Measurements from ENCODE around the gene SPATS2. TPM values are rescaled to one million over a fixed set of nuclear protein-coding genes. Genes with fewer than 3 reads are reported as not detected.

Gene SPATS2
- total and polyA plus RNA-seq, 2 donors (not counting 3 experiments of a cell fraction or from before 2014, with no cell fraction given): 55.8 to 66.5 TPM

DNA sequence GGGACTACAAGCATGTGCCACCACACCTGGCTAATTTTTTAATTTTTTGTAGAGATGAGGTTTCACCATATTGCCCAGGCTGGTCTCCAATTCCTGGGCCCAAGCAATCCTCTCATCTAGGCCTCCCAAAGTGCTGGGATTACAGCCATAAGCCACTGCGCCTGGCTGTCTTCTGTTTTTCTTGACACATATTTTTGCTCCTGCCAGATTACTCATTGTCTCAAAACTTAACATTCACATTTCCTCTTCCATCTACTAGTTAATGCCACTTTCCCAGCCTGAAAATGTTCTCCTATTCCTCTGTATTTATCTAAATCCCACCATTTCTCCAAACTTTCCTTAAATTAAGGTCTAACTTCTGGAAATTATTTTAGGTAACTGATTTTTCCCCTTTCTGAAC lies 135.3 kb downstream of the SPATS2 start:
- H3K4me1 ChIP-seq (ENCODE audit: control insufficient read depth, extremely low read depth, insufficient read depth, low read length): peaks cover 62% of the 10 kb centered on the region
- H3K9me3 ChIP-seq (replicated peaks; ENCODE audit: control insufficient read depth, insufficient read depth, low read length): no peaks in the 10 kb centered on the region
- dilution Hi-C loops (cut with MboI; ENCODE audit: extremely low pct_ligation_motif_present, low sequenced_read_pairs): loop anchor here (25.0 kb wide), 1 partner anchor 140 kb away; the partner anchor contains the start of gene SPATS2
- H3K9ac ChIP-seq (replicated peaks; ENCODE audit: extremely low read depth, insufficient read depth, low read length): peak overlapping the region; percentile 71
- intact Hi-C loops (cut with micrococcal nuclease): no loop called here
- H2AFZ ChIP-seq (ENCODE audit: low read depth, low read length): no peak overlapping the region
- H3K27ac ChIP-seq (ENCODE audit: insufficient read depth, low read depth, low read length): peak overlapping the region; percentile 86
- H3K36me3 ChIP-seq (ENCODE audit: control insufficient read depth in 2 of 2, extremely low read depth in 1 of 2, insufficient read depth in 2 of 2, low read length in 2 of 2): peaks cover 4 to 6% of the 10 kb centered on the region in 2 experiments
- BruUV-seq (replicated peaks): no TSS peak
- H3K4me2 ChIP-seq (ENCODE audit: insufficient read depth, low read length): peak overlapping the region; percentile 54
- no peaks in the 10 kb centered on the region for H3K27me3 ChIP-seq (ENCODE audit: control insufficient read depth in 2 of 2, insufficient read depth in 2 of 2, low read length in 2 of 2)
- H3K4me3 ChIP-seq (replicated peaks in 1 of 3; ENCODE audit: insufficient read depth in 1 of 3, low read depth in 1 of 3, low read length in 3 of 3): no peak overlapping the region
- FAIRE-seq (peak; percentile 26), DNase-seq (ENCODE audit: low read depth, low spot score) (peak; percentile 56)
- H3K79me2 ChIP-seq (ENCODE audit: control insufficient read depth, insufficient read depth, low read length): peaks cover 5% of the 10 kb centered on the region
- TF ChIP-seq FOS (IDR thresholded peaks at IDR 0.05; ENCODE audit: borderline replicate concordance, insufficient read depth, low read length): peak; percentile 47
- TF ChIP-seq POLR2A (IDR thresholded peaks at IDR 0.05; ENCODE audit: low read depth, low read length): no peak
- POLR2A ChIA-PET: no interaction called here
- CTCF ChIA-PET: interaction anchor here (1.6 to 6.8 kb wide), 6 partner anchors 9 to 155 kb away, joined by 4 to 78 read pairs (median 18); partner anchors contain the start of genes DNAJC22 and SPATS2
- no peaks in the 10 kb centered on the region for H3K9me1 ChIP-seq (replicated peaks; ENCODE audit: control insufficient read depth, extremely low read depth, insufficient read depth, low read length)
- no peaks in the 10 kb centered on the region for H4K20me1 ChIP-seq (replicated peaks; ENCODE audit: control insufficient read depth, extremely low read depth, insufficient read depth, low read length)

- peaks cover 7% of the 10 kb centered on the region for H3K79me2 ChIP-seq (ENCODE audit: control insufficient read depth, insufficient read depth, low read length)
- H3K9me1 ChIP-seq (replicated peaks; ENCODE audit: control insufficient read depth, extremely low read depth, insufficient read depth, low read length): no peaks in the 10 kb centered on the region
- intact Hi-C loops (cut with micrococcal nuclease) (no loop called here), dilution Hi-C loops (cut with MboI; ENCODE audit: extremely low pct_ligation_motif_present, low sequenced_read_pairs) (loop anchor here (25.0 kb wide), 1 partner anchor 141 kb away; the partner anchor contains the start of gene SPATS2)
- FAIRE-seq: peak; percentile 77
- H3K27me3 ChIP-seq (ENCODE audit: control insufficient read depth in 2 of 2, insufficient read depth in 2 of 2, low read length in 2 of 2): no peaks in the 10 kb centered on the region
- peak; percentile 94 for DNase-seq (ENCODE audit: low read depth, low spot score)
- H3K4me3 ChIP-seq (replicated peaks in 1 of 3; ENCODE audit: insufficient read depth in 1 of 3, low read depth in 1 of 3, low read length in 3 of 3): peak overlapping the region in 1 of 3 experiments; percentile 21
- H4K20me1 ChIP-seq (replicated peaks; ENCODE audit: control insufficient read depth, extremely low read depth, insufficient read depth, low read length): no peaks in the 10 kb centered on the region
- H3K4me1 ChIP-seq (ENCODE audit: control insufficient read depth, extremely low read depth, insufficient read depth, low read length): peaks cover 68% of the 10 kb centered on the region
- H3K9ac ChIP-seq (replicated peaks; ENCODE audit: extremely low read depth, insufficient read depth, low read length): peak overlapping the region; percentile 73
- peak overlapping the region; percentile 86 for H3K27ac ChIP-seq (ENCODE audit: insufficient read depth, low read depth, low read length)
- peaks cover 4 to 6% of the 10 kb centered on the region in 2 experiments for H3K36me3 ChIP-seq (ENCODE audit: control insufficient read depth in 2 of 2, extremely low read depth in 1 of 2, insufficient read depth in 2 of 2, low read length in 2 of 2)
- H3K9me3 ChIP-seq (replicated peaks; ENCODE audit: control insufficient read depth, insufficient read depth, low read length): no peaks in the 10 kb centered on the region
- CTCF ChIA-PET: interaction anchor here (0.7 to 6.8 kb wide), 12 partner anchors 10 to 172 kb away, joined by 3 to 78 read pairs (median 4); partner anchors contain the start of genes DNAJC22 and SPATS2
- POLR2A ChIA-PET: interaction anchor here (0.7 to 3.2 kb wide), 2 partner anchors 9 to 137 kb away, joined by 3 to 14 read pairs; partner anchors contain the start of gene SPATS2
- BruUV-seq (replicated peaks): no TSS peak
- TF ChIP-seq, protein P1, sequence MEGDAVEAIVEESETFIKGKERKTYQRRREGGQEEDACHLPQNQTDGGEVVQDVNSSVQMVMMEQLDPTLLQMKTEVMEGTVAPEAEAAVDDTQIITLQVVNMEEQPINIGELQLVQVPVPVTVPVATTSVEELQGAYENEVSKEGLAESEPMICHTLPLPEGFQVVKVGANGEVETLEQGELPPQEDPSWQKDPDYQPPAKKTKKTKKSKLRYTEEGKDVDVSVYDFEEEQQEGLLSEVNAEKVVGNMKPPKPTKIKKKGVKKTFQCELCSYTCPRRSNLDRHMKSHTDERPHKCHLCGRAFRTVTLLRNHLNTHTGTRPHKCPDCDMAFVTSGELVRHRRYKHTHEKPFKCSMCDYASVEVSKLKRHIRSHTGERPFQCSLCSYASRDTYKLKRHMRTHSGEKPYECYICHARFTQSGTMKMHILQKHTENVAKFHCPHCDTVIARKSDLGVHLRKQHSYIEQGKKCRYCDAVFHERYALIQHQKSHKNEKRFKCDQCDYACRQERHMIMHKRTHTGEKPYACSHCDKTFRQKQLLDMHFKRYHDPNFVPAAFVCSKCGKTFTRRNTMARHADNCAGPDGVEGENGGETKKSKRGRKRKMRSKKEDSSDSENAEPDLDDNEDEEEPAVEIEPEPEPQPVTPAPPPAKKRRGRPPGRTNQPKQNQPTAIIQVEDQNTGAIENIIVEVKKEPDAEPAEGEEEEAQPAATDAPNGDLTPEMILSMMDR (IDR thresholded peaks at IDR 0.05; ENCODE audit: extremely low read depth in 1 of 2, insufficient read depth in 1 of 2, low read depth in 1 of 2, low read length in 2 of 2): no peak
- peak; percentile 71 for TF ChIP-seq JUN (IDR thresholded peaks at IDR 0.05; ENCODE audit: borderline replicate concordance, insufficient read depth, insufficient read length, low read depth)
- TF ChIP-seq, protein P2, sequence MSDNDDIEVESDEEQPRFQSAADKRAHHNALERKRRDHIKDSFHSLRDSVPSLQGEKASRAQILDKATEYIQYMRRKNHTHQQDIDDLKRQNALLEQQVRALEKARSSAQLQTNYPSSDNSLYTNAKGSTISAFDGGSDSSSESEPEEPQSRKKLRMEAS (IDR thresholded peaks at IDR 0.05; ENCODE audit: insufficient read depth, insufficient read length): no peak
- TF ChIP-seq POLR2A (IDR thresholded peaks at IDR 0.05; ENCODE audit: low read depth, low read length): no peak
- peak; percentile 73 for TF ChIP-seq GATA2 (IDR thresholded peaks at IDR 0.05; ENCODE audit: insufficient read depth, insufficient read length, low read depth, low read length)
- TF ChIP-seq EZH2 (IDR thresholded peaks at IDR 0.05; ENCODE audit: borderline replicate concordance, low read depth, low read length, severe bottlenecking): no peak
- TF ChIP-seq FOS (IDR thresholded peaks at IDR 0.05; ENCODE audit: borderline replicate concordance, insufficient read depth, low read length): peak; percentile 79
- TF ChIP-seq MYC (IDR thresholded peaks at IDR 0.05; ENCODE audit: low read depth, low read length): no peak
- TF ChIP-seq POLR2AphosphoS5 (IDR thresholded peaks at IDR 0.05; ENCODE audit: insufficient read depth, low read depth, low read length): peak; percentile 92
- peak overlapping the region; percentile 82 for H3K4me2 ChIP-seq (ENCODE audit: insufficient read depth, low read length)
- no peak overlapping the region for H2AFZ ChIP-seq (ENCODE audit: low read depth, low read length)
These were observed 136.5 kb downstream of the SPATS2 start for GRCh38 chr12:49503674-49504180.

Measured in endothelial cell of umbilical vein (primary cell).